DMS153 treated with DMSO at 0.1 percent for 48 hours (cell line): Measurements from ENCODE around the gene NAALADL2.
A peak's percentile ranks its signal among the peaks of the same experiment; 100 is the strongest.
"Not testable (repeated sequence)": the region's sequence is repeated elsewhere in the genome, so short reads cannot be mapped to it uniquely, and the experiment has no call there.

ENCODE experiments used
- DNase-seq: peaks from one replicate; lab custom pipeline; 2025; ENCODE audit not compliant: unreplicated experiment; lab: John Stamatoyannopoulos, UW

Gene NAALADL2

GRCh38 chr3:175127075-175127662, 268.0 kb downstream of the NAALADL2 start:
- no peak for DNase-seq

GRCh38 chr3:175129126-175129525, 270.0 kb downstream of the NAALADL2 start:
- no peak for DNase-seq

- no peak for DNase-seq
These were observed 270.4 kb downstream of the NAALADL2 start for GRCh38 chr3:175129571-175129970.

- DNase-seq: not testable (repeated sequence)
These were observed 272.7 kb downstream of the NAALADL2 start for GRCh38 chr3:175131866-175132265.

GRCh38 chr3:175132706-175133105, 273.6 kb downstream of the NAALADL2 start:
- not testable (repeated sequence) for DNase-seq

GRCh38 chr3:175144368-175144767, 285.2 kb downstream of the NAALADL2 start:
- DNase-seq: no peak

GRCh38 chr3:175146258-175146657, 287.1 kb downstream of the NAALADL2 start:
- no peak for DNase-seq

GRCh38 chr3:175149675-175150074, 290.5 kb downstream of the NAALADL2 start:
- DNase-seq: peak; percentile 93

GRCh38 chr3:175150812-175151401, 291.8 kb downstream of the NAALADL2 start:
- DNase-seq: peak; percentile 88

GRCh38 chr3:175153595-175153994, 294.5 kb downstream of the NAALADL2 start:
- DNase-seq: no peak

GRCh38 chr3:175155172-175155571, 296.0 kb downstream of the NAALADL2 start:
- no peak for DNase-seq

GRCh38 chr3:175159202-175159601, 300.1 kb downstream of the NAALADL2 start:
- DNase-seq: no peak

- DNase-seq: no peak
These were observed 302.2 kb downstream of the NAALADL2 start for GRCh38 chr3:175161291-175161690.

GRCh38 chr3:175163686-175164085, 304.6 kb downstream of the NAALADL2 start:
- DNase-seq: peak; percentile 84

- DNase-seq: not testable (repeated sequence)
These were observed 314.0 kb downstream of the NAALADL2 start for GRCh38 chr3:175173117-175173516.

- no peak for DNase-seq
These were observed 317.4 kb downstream of the NAALADL2 start for GRCh38 chr3:175176556-175176955.

GRCh38 chr3:175179055-175179454, 319.9 kb downstream of the NAALADL2 start:
- peak; percentile 32 for DNase-seq

- DNase-seq: no peak
These were observed 325.3 kb downstream of the NAALADL2 start for GRCh38 chr3:175184392-175184791.

- DNase-seq: no peak
These were observed 326.8 kb downstream of the NAALADL2 start for GRCh38 chr3:175185903-175186302.

- DNase-seq: no peak
These were observed 327.4 kb downstream of the NAALADL2 start for GRCh38 chr3:175186511-175186910.

- DNase-seq: peak; percentile 36
These were observed 328.5 kb downstream of the NAALADL2 start for GRCh38 chr3:175187586-175187985.

- no peak for DNase-seq
These were observed 333.4 kb downstream of the NAALADL2 start for GRCh38 chr3:175192536-175192935.
